ENCODE data around the gene C10orf90.

GRCh38 chr10:126581648-126582046 lies 88.8 kb downstream of the C10orf90 start:
- TF ChIP-seq CTCF (IDR thresholded peaks at IDR 0.05; ENCODE audit: low read depth, low read length, poor library complexity, severe bottlenecking) (no peak), EZH2phosphoT487 (IDR thresholded peaks at IDR 0.05; ENCODE audit: borderline replicate concordance, low read length) (no peak)

Data from DOHH2 (cell line).